Subcutaneous adipose tissue (tissue), 4 donors: Measurements from ENCODE around the gene CA12. TPM values are rescaled to one million over a fixed set of nuclear protein-coding genes. Genes with fewer than 3 reads are reported as not detected.

ENCODE experiments used
- CTCF ChIP-seq: fragments of 450-650 bp; IDR thresholded peaks from one replicate; pipeline ENCODE4 v1.5.1; 2016; ENCODE audit warnings: low read depth, mild to moderate bottlenecking, control low read depth, antibody characterized with exemption, moderate library complexity
- total RNA-seq, 4 donors: library from RNA; depleted of rRNA; stranded (reverse); fragments of >200 nt; gene quantifications; one replicate each; pipeline ENCODE4 v1.1.0, GENCODE V29; 2016

The CA12 gene
- total RNA-seq, 4 donors from 2014 or later: 1.5 to 16.3 (median 3.7) TPM

GRCh38 chr15:63327648-63328421, 53.8 kb downstream of the CA12 start:
- no peak for TF ChIP-seq CTCF

- no peak for TF ChIP-seq CTCF
Measured at GRCh38 chr15:63324770-63325169, 56.9 kb downstream of the CA12 start.

GRCh38 chr15:63323798-63324563, 57.7 kb downstream of the CA12 start:
- TF ChIP-seq CTCF: no peak

- TF ChIP-seq CTCF: no peak
Measured at GRCh38 chr15:63322541-63322940, 59.1 kb downstream of the CA12 start.

GRCh38 chr15:63321462-63321861, 60.2 kb downstream of the CA12 start:
- TF ChIP-seq CTCF: no peak

- TF ChIP-seq CTCF: no peak
Measured at GRCh38 chr15:63319065-63319464, 62.6 kb downstream of the CA12 start.

- TF ChIP-seq CTCF: no peak
Measured at GRCh38 chr15:63318344-63318743, 63.3 kb downstream of the CA12 start.
